ENCODE results near the gene CWC15. TPM values are rescaled to one million over a fixed set of nuclear protein-coding genes. Genes with fewer than 3 reads are reported as not detected.

Gene CWC15
- total and polyA plus RNA-seq, 2 donors (not counting 3 experiments of a cell fraction or from before 2014, with no cell fraction given) = 16.9 to 72.0 TPM

GRCh38 chr11:94925422-94926270 lies 47.7 kb downstream of the CWC15 start:
- no peak for DNase-seq (ENCODE audit: low read depth, low spot score)
- dilution Hi-C loops (cut with MboI; ENCODE audit: extremely low pct_ligation_motif_present, low sequenced_read_pairs) = no loop called here
- Histone ChIP-seq H3K79me2 (ENCODE audit: control insufficient read depth, insufficient read depth, low read length) (no peaks in the 10 kb centered on the region), H3K9me1 (replicated peaks; ENCODE audit: control insufficient read depth, extremely low read depth, insufficient read depth, low read length) (no peaks in the 10 kb centered on the region), H3K9ac (replicated peaks; ENCODE audit: extremely low read depth, insufficient read depth, low read length) (peak overlapping the region; percentile 40), H3K4me3 (replicated peaks in 1 of 3; ENCODE audit: insufficient read depth in 1 of 3, low read depth in 1 of 3, low read length in 3 of 3) (no peak overlapping the region), H3K36me3 (ENCODE audit: control insufficient read depth in 2 of 2, extremely low read depth in 1 of 2, insufficient read depth in 2 of 2, low read length in 2 of 2) (no peaks in the 10 kb centered on the region), H3K27ac (ENCODE audit: insufficient read depth, low read depth, low read length) (peak overlapping the region; percentile 92), H3K4me1 (ENCODE audit: control insufficient read depth, extremely low read depth, insufficient read depth, low read length) (peaks cover 39% of the 10 kb centered on the region), H4K20me1 (replicated peaks; ENCODE audit: control insufficient read depth, extremely low read depth, insufficient read depth, low read length) (no peaks in the 10 kb centered on the region), H3K9me3 (replicated peaks; ENCODE audit: control insufficient read depth, insufficient read depth, low read length) (no peaks in the 10 kb centered on the region), H2AFZ (ENCODE audit: low read depth, low read length) (peak overlapping the region; percentile 9), H3K4me2 (ENCODE audit: insufficient read depth, low read length) (no peak overlapping the region), H3K27me3 (ENCODE audit: control insufficient read depth in 2 of 2, insufficient read depth in 2 of 2, low read length in 2 of 2) (no peaks in the 10 kb centered on the region)
- BruUV-seq (replicated peaks) = no TSS peak
- ChIA-PET CTCF (interaction anchor here (1.9 kb wide), 1 partner anchor 28 kb away, joined by 7 read pairs; no protein-coding TSS in a partner anchor), POLR2A (no interaction called here)
- intact Hi-C loops (cut with micrococcal nuclease) = loop anchor here (1.0 to 5.0 kb wide), 6 partner anchors 9 to 193 kb away; no protein-coding TSS in a partner anchor
- TF ChIP-seq JUN (IDR thresholded peaks at IDR 0.05; ENCODE audit: borderline replicate concordance, insufficient read depth, insufficient read length, low read depth) (no peak), POLR2A (IDR thresholded peaks at IDR 0.05; ENCODE audit: low read depth, low read length) (no peak), FOS (IDR thresholded peaks at IDR 0.05; ENCODE audit: borderline replicate concordance, insufficient read depth, low read length) (no peak), GATA2 (IDR thresholded peaks at IDR 0.05; ENCODE audit: insufficient read depth, insufficient read length, low read depth, low read length) (no peak), EZH2 (IDR thresholded peaks at IDR 0.05; ENCODE audit: borderline replicate concordance, low read depth, low read length, severe bottlenecking) (no peak), MYC (IDR thresholded peaks at IDR 0.05; ENCODE audit: low read depth, low read length) (no peak), POLR2AphosphoS5 (IDR thresholded peaks at IDR 0.05; ENCODE audit: insufficient read depth, low read depth, low read length) (no peak)
- TF ChIP-seq, protein P1, sequence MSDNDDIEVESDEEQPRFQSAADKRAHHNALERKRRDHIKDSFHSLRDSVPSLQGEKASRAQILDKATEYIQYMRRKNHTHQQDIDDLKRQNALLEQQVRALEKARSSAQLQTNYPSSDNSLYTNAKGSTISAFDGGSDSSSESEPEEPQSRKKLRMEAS (IDR thresholded peaks at IDR 0.05; ENCODE audit: insufficient read depth, insufficient read length) = no peak
- TF ChIP-seq, protein P2, sequence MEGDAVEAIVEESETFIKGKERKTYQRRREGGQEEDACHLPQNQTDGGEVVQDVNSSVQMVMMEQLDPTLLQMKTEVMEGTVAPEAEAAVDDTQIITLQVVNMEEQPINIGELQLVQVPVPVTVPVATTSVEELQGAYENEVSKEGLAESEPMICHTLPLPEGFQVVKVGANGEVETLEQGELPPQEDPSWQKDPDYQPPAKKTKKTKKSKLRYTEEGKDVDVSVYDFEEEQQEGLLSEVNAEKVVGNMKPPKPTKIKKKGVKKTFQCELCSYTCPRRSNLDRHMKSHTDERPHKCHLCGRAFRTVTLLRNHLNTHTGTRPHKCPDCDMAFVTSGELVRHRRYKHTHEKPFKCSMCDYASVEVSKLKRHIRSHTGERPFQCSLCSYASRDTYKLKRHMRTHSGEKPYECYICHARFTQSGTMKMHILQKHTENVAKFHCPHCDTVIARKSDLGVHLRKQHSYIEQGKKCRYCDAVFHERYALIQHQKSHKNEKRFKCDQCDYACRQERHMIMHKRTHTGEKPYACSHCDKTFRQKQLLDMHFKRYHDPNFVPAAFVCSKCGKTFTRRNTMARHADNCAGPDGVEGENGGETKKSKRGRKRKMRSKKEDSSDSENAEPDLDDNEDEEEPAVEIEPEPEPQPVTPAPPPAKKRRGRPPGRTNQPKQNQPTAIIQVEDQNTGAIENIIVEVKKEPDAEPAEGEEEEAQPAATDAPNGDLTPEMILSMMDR (IDR thresholded peaks at IDR 0.05; ENCODE audit: extremely low read depth in 1 of 2, insufficient read depth in 1 of 2, low read depth in 1 of 2, low read length in 2 of 2) = no peak
- FAIRE-seq = no peak

Data from endothelial cell of umbilical vein (primary cell).